Activated T-cell treated with anti-CD3 and anti-CD28 coated beads, Interleukin-2, amount 50 U/mL, for 24 hours (primary cell): ENCODE measurements around the gene ZCCHC18.
A peak's percentile ranks its signal among the peaks of the same experiment; 100 is the strongest.
"Not testable (repeated sequence)": the region's sequence is repeated elsewhere in the genome, so short reads cannot be mapped to it uniquely, and the experiment has no call there.

Source experiments
- DNase-seq: peaks from one replicate; pipeline ENCODE4 v3.0.0-alpha.2; 2020
- H3K27ac Mint-ChIP-seq: 2 replicates; pipeline ENCODE4 v1.8.0; 2020; ENCODE audit warnings: mild to moderate bottlenecking, mixed read lengths
- H3K27me3 Mint-ChIP-seq: 2 replicates; pipeline ENCODE4 v1.8.0; 2020; ENCODE audit warnings: mixed read lengths
- H3K36me3 Mint-ChIP-seq: 2 replicates; pipeline ENCODE4 v1.8.0; 2020; ENCODE audit warnings: low read depth, mixed read lengths
- H3K4me1 Mint-ChIP-seq: 2 replicates; pipeline ENCODE4 v1.8.0; 2020; ENCODE audit warnings: low read depth, mixed read lengths
- H3K4me3 Mint-ChIP-seq: 2 replicates; pipeline ENCODE4 v1.8.0; 2020; ENCODE audit warnings: mild to moderate bottlenecking, moderate library complexity, mixed read lengths
- H3K9me3 Mint-ChIP-seq: 2 replicates; pipeline ENCODE4 v1.8.0; 2020; ENCODE audit warnings: mixed read lengths

Gene ZCCHC18

GRCh38 chrX:104112326-104112951 is at the start of gene ZCCHC18:
Gene ZCCHC18, plus strand, starts transcription at chrX:104112523. Its CDS starts 1,589 bp downstream, at chrX:104114112.
- peak within 1 kb of the TSS; percentile 80 for H3K4me3 Mint-ChIP-seq
- no peaks in the 10 kb centered on the region for H3K36me3 Mint-ChIP-seq
- H3K4me1 Mint-ChIP-seq: peaks cover 28% of the 10 kb centered on the region
- no peaks in the 10 kb centered on the region for H3K9me3 Mint-ChIP-seq
- H3K27ac Mint-ChIP-seq: peak within 1 kb of the TSS; percentile 80
- peak; percentile 64 for DNase-seq
- peaks cover 52% of the 10 kb centered on the region for H3K27me3 Mint-ChIP-seq

GRCh38 chrX:104062636-104063035 is 49.7 kb upstream of the ZCCHC18 start:
- H3K4me1 Mint-ChIP-seq, H3K27ac Mint-ChIP-seq, H3K9me3 Mint-ChIP-seq: not testable (repeated sequence)

GRCh38 chrX:104075778-104076445 is 36.4 kb upstream of the ZCCHC18 start, which contains the start of gene TMSB15C:
Gene TMSB15C, minus strand, starts transcription at chrX:104076236.
- DNase-seq, H3K27me3 Mint-ChIP-seq, H3K9me3 Mint-ChIP-seq: not testable (repeated sequence)

More at GRCh38 chrX:104062636-104063035, 49.7 kb upstream of the ZCCHC18 start:
- H3K36me3 Mint-ChIP-seq, H3K4me3 Mint-ChIP-seq, DNase-seq, H3K27me3 Mint-ChIP-seq: not testable (repeated sequence)

GRCh38 chrX:104077854-104078253 is 34.5 kb upstream of the ZCCHC18 start:
- not testable (repeated sequence) for H3K36me3 Mint-ChIP-seq, H3K27me3 Mint-ChIP-seq, H3K4me3 Mint-ChIP-seq, H3K27ac Mint-ChIP-seq, DNase-seq, H3K9me3 Mint-ChIP-seq, H3K4me1 Mint-ChIP-seq

More at GRCh38 chrX:104075778-104076445, 36.4 kb upstream of the ZCCHC18 start, which contains the start of gene TMSB15C:
- not testable (repeated sequence) for H3K27ac Mint-ChIP-seq, H3K4me1 Mint-ChIP-seq, H3K36me3 Mint-ChIP-seq, H3K4me3 Mint-ChIP-seq

- no peaks in the 10 kb centered on the region for H3K4me1 Mint-ChIP-seq
- H3K9me3 Mint-ChIP-seq: no peaks in the 10 kb centered on the region
- H3K27me3 Mint-ChIP-seq: peaks cover 9% of the 10 kb centered on the region
- no peak overlapping the region for H3K27ac Mint-ChIP-seq
- no peak for DNase-seq
- no peak overlapping the region for H3K4me3 Mint-ChIP-seq
- H3K36me3 Mint-ChIP-seq: no peaks in the 10 kb centered on the region
These were observed 28.3 kb upstream of the ZCCHC18 start for GRCh38 chrX:104084063-104084462.

- DNase-seq: no peak
- Mint-ChIP-seq H3K27me3 (peaks cover 9% of the 10 kb centered on the region), H3K4me1 (no peaks in the 10 kb centered on the region), H3K27ac (no peak overlapping the region), H3K4me3 (no peak overlapping the region), H3K9me3 (no peaks in the 10 kb centered on the region), H3K36me3 (no peaks in the 10 kb centered on the region)
These were observed 27.6 kb upstream of the ZCCHC18 start for GRCh38 chrX:104084534-104085277.

- H3K4me3 Mint-ChIP-seq: no peak overlapping the region
- H3K27ac Mint-ChIP-seq: no peak overlapping the region
- DNase-seq: no peak
- no peaks in the 10 kb centered on the region for H3K9me3 Mint-ChIP-seq
- peaks cover 9% of the 10 kb centered on the region for H3K27me3 Mint-ChIP-seq
- H3K4me1 Mint-ChIP-seq: no peaks in the 10 kb centered on the region
- H3K36me3 Mint-ChIP-seq: no peaks in the 10 kb centered on the region
These were observed 26.8 kb upstream of the ZCCHC18 start for GRCh38 chrX:104085477-104085876.

- DNase-seq: no peak
- no peak overlapping the region for H3K27ac Mint-ChIP-seq
- no peaks in the 10 kb centered on the region for H3K4me1 Mint-ChIP-seq
- no peaks in the 10 kb centered on the region for H3K36me3 Mint-ChIP-seq
- H3K27me3 Mint-ChIP-seq: peaks cover 9% of the 10 kb centered on the region
- H3K4me3 Mint-ChIP-seq: no peak overlapping the region
- H3K9me3 Mint-ChIP-seq: no peaks in the 10 kb centered on the region
These were observed 26.4 kb upstream of the ZCCHC18 start for GRCh38 chrX:104085919-104086318.

- Mint-ChIP-seq H3K27ac (no peak overlapping the region), H3K36me3 (no peaks in the 10 kb centered on the region), H3K27me3 (peaks cover 45% of the 10 kb centered on the region), H3K4me1 (peaks cover 2% of the 10 kb centered on the region), H3K4me3 (no peak overlapping the region), H3K9me3 (no peaks in the 10 kb centered on the region)
- DNase-seq: no peak
These were observed 14.0 kb upstream of the ZCCHC18 start for GRCh38 chrX:104098151-104098808.

- Mint-ChIP-seq H3K9me3 (no peaks in the 10 kb centered on the region), H3K4me1 (peaks cover 2% of the 10 kb centered on the region), H3K4me3 (no peak overlapping the region), H3K36me3 (no peaks in the 10 kb centered on the region), H3K27me3 (peaks cover 43% of the 10 kb centered on the region), H3K27ac (no peak overlapping the region)
- DNase-seq: no peak
These were observed 13.4 kb upstream of the ZCCHC18 start for GRCh38 chrX:104098919-104099318.

- H3K4me1 Mint-ChIP-seq: peaks cover 3% of the 10 kb centered on the region
- H3K36me3 Mint-ChIP-seq: no peaks in the 10 kb centered on the region
- no peak for DNase-seq
- no peak overlapping the region for H3K27ac Mint-ChIP-seq
- peaks cover 37% of the 10 kb centered on the region for H3K27me3 Mint-ChIP-seq
- no peak overlapping the region for H3K4me3 Mint-ChIP-seq
- no peaks in the 10 kb centered on the region for H3K9me3 Mint-ChIP-seq
These were observed 7.6 kb upstream of the ZCCHC18 start for GRCh38 chrX:104104676-104105075.

GRCh38 chrX:104105330-104106262 is 6.7 kb upstream of the ZCCHC18 start:
- H3K27me3 Mint-ChIP-seq: peaks cover 36% of the 10 kb centered on the region
- no peaks in the 10 kb centered on the region for H3K9me3 Mint-ChIP-seq
- DNase-seq: no peak
- H3K36me3 Mint-ChIP-seq: no peaks in the 10 kb centered on the region
- H3K4me1 Mint-ChIP-seq: peaks cover 7% of the 10 kb centered on the region
- H3K27ac Mint-ChIP-seq: no peak overlapping the region
- H3K4me3 Mint-ChIP-seq: no peak overlapping the region

GRCh38 chrX:104108955-104109354 is 3.4 kb upstream of the ZCCHC18 start:
- Mint-ChIP-seq H3K27ac (no peak overlapping the region), H3K4me1 (peaks cover 25% of the 10 kb centered on the region), H3K27me3 (peaks cover 45% of the 10 kb centered on the region), H3K36me3 (no peaks in the 10 kb centered on the region), H3K9me3 (no peaks in the 10 kb centered on the region), H3K4me3 (no peak overlapping the region)
- DNase-seq: no peak
